ENCODE data around the gene RICTOR.

The RICTOR gene, protein sequence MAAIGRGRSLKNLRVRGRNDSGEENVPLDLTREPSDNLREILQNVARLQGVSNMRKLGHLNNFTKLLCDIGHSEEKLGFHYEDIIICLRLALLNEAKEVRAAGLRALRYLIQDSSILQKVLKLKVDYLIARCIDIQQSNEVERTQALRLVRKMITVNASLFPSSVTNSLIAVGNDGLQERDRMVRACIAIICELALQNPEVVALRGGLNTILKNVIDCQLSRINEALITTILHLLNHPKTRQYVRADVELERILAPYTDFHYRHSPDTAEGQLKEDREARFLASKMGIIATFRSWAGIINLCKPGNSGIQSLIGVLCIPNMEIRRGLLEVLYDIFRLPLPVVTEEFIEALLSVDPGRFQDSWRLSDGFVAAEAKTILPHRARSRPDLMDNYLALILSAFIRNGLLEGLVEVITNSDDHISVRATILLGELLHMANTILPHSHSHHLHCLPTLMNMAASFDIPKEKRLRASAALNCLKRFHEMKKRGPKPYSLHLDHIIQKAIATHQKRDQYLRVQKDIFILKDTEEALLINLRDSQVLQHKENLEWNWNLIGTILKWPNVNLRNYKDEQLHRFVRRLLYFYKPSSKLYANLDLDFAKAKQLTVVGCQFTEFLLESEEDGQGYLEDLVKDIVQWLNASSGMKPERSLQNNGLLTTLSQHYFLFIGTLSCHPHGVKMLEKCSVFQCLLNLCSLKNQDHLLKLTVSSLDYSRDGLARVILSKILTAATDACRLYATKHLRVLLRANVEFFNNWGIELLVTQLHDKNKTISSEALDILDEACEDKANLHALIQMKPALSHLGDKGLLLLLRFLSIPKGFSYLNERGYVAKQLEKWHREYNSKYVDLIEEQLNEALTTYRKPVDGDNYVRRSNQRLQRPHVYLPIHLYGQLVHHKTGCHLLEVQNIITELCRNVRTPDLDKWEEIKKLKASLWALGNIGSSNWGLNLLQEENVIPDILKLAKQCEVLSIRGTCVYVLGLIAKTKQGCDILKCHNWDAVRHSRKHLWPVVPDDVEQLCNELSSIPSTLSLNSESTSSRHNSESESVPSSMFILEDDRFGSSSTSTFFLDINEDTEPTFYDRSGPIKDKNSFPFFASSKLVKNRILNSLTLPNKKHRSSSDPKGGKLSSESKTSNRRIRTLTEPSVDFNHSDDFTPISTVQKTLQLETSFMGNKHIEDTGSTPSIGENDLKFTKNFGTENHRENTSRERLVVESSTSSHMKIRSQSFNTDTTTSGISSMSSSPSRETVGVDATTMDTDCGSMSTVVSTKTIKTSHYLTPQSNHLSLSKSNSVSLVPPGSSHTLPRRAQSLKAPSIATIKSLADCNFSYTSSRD (N-terminal part only)

DNA sequence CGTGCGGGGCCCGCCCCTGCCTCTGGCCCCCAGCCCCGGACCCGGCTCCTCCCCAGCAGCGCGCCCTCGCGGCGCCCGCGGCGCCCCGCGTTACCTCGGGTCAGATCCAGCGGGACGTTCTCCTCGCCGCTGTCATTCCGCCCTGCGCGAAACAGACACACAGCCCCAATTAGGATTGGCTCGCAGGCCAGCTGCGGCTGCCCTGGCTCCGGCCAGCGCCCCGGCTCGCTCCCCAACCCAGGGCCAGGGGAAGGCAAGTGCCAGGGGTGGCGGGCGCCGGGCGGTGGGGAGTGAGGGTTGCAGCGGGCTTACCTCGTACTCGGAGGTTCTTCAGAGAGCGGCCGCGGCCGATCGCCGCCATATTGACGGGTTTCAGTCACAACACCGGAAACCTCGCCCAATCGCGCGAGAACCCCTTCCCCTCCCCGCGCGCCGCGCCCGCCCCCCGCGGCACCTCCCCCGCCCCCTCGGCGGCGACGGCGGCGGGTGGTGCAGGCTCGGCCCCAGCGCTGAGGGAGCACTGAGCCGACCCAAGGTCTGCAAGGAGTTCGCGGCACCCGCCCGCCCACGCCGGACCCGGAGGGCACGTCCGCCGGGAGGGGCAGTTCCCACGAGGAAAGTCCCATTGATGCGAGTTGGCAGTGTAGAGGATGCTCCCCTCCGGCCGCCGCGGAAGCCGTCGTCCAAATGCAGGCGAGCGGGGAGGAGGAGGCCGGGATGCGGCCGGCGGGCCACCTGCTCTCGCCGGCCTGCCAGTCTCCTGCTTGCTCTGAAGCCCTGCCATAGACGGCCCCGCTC is at the start of gene RICTOR:
Gene RICTOR (minus strand): TSS at position 383 of the 798 bp plus-strand sequence. CDS start 22 bp downstream, at position 361.
- DNase-seq, result peak; percentile 22

DNA sequence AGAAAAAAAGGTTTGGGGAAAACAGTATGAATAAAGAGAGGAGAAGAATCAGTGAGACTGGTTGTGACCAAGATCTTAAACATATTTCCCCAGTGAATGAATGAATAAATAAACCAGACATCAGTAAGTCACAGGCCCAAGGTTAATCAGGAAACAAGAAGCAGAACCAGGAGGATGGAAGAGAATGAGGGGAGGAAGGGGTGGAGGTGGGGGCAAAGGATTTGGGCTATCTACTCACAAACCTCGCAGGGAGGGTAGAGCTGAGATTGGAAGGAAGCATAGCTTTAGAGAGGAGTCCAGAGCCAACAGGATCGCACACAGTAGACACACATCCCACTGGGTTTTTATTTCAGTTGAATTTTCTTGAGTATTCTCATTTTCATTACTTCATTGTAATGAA is 47.7 kb upstream of the RICTOR start:
- DNase-seq, result no peak

GRCh38 chr5:39121315-39121714 is 47.1 kb upstream of the RICTOR start:
- no peak for DNase-seq

- DNase-seq, result no peak
Observed at GRCh38 chr5:39120052-39120420, 45.8 kb upstream of the RICTOR start.

DNA sequence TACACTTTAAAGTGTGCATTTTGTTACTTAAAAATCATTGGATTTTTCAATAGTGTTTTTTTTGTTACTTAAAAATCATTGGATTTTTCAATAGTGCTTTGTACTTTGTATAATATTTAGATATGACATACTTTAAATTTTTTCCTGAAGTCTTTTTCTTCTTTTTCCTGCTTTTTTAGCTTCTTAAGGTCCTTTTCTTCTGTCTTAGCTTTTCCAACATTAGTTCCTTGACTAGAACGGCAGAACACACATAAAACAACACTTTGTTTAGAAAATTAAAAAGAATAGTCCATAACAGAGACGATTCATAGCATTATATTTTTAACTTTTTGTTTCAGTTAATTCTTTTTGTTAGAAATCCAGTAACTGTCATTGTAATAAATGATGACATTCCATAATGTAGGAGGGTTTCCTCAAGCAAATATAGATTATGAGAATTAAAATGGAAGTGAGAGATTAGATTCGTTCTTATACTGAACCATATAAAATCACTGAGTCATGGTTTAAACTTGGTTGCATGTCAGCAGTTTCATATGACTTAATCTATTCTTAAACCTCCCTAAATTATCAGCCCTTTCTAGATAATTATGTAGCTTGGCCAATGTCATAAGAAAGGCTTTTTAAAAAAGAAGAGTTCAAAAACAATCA is 45.3 kb upstream of the RICTOR start:
- no peak for DNase-seq

GRCh38 chr5:39118638-39119037 is 44.4 kb upstream of the RICTOR start:
- no peak for DNase-seq

- no peak for DNase-seq
Observed at GRCh38 chr5:39117401-39117800, 43.2 kb upstream of the RICTOR start.

- no peak for DNase-seq
Observed at GRCh38 chr5:39116344-39117170, 42.4 kb upstream of the RICTOR start.

DNA sequence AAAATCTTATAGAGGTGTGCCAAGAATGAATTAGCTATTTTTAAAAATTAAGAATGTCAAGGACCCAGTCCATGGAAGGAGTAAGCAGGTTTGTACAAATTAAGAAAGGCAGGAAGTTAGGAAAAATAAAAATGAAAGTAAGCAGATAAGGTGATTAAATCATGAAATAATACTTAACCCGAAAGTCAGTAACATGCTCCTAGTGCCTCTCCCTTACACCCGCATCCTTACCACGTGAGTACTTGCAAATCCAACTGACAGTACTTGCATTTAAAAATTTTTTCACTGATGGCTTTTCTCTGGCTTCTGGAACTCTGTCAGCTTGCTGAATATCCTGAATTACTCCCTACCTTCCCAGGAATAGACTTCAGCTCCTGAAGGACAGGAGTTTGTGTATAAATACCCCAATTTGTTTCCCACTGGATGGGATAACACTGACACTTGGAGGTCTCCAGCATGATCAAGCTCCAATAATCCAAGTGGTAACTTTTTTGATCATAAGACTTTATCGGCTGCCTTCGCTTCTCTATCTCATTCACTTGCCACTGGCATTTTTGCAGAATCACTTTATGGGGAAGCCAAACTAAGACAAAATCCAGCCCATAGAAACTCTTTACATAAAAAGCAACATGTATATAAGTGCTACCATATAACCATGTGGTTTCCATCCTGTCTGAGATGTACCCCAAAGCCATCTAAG is 41.6 kb upstream of the RICTOR start:
- DNase-seq, result no peak

DNA sequence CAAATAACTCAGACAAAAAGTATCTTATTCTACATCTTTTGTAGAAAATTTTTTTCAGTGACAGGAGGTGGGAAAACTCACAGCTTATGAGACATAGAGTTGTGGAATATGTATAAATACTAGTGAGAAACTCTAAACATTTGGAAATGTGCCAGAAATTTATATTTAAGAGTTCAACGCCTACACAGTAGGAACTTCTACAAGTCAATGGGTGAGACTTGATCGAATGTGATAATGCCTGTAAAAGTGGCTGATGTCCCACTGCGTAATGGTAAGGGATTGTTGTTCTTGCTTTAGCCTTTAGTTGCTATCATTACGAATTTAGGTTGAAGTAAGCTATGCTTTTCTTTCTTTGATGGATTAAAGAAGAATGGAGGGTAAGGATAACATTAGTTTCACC is 40.0 kb upstream of the RICTOR start:
- DNase-seq, result no peak

DNA sequence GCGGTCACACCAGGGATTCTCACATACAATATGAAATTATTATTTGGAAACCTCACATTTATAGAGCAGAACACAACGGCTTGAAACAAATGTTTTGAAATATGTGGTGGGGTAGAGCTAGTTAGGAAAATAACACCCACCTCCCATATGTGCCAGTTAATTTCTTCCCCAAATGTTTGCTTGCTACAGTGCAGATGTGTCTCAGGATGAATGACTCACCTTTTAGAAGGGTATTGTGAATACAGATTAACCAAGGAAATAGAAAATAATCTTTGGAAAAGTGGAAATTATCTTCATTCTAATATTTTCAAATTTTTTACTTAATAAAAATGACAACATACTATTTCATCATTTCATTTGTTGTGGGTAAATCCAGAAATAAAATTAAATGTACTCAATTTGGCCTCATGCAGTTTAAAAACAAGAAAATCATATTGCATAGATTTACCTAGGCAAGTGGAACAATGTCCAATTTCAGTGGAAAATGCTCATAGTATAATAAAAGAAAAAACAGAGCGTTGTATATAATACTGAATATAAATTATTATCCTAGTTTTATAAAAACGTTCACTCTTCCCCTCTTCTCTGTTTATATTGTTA is 39.3 kb upstream of the RICTOR start:
- no peak for DNase-seq

DNA sequence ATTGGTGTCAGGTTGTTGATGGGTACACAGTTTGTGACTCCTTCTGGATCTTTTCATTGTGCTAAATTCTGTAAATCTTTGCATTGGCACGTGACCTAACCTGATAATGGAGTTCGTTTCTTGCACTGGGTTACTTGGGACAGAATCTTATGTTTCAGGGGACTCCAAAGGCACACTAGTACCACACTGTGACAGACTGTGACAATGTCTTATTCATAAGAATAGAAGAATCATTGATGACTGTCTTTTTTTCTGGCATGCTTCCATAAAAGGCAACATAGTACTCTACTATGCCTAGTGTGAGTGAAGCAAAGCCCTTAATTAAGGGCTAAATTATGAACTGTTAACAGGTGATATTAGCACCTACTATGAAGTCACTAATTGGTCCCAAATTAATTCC is 35.4 kb upstream of the RICTOR start:
- DNase-seq, result no peak

DNA sequence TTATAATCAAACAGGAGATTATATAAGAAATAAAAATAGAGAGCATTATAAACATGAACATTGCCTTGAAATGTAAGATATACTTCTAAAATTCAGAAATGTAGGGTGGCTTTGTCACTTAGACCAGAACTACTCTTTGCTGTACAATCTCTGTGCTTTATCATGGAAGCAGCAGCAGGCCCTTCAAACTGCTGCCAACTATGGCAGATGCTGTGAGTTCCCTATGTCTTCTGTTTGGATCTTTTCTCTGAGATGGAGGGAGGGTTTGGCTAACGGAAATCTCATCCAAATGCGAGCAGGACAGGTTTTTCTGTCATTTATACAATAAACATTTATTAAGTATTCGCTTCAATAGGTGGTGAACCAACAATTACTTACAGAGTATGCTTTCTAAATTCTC is 34.8 kb upstream of the RICTOR start:
- no peak for DNase-seq

DNA sequence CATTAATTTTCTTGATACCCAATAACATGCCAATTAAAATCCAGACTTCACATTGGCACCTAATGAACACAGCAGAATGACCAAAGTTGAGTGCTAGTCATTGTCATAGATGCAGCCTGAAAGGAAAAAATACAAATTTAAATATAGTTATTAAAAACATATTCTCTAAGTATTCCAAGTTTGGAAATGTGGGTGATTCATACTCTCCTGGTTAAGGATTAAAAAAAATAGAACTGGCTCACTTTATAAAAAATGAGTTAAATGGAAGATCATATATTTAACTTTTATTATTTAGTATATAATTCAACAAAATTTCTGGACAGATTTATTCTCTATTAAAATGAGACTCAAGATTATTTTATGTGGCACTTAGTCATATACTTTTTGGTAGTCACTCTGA is 33.2 kb upstream of the RICTOR start:
- DNase-seq, result no peak

GRCh38 chr5:39106322-39106721 is 32.1 kb upstream of the RICTOR start:
- no peak for DNase-seq

GRCh38 chr5:39104221-39104620 is 30.0 kb upstream of the RICTOR start:
- DNase-seq, result no peak

DNA sequence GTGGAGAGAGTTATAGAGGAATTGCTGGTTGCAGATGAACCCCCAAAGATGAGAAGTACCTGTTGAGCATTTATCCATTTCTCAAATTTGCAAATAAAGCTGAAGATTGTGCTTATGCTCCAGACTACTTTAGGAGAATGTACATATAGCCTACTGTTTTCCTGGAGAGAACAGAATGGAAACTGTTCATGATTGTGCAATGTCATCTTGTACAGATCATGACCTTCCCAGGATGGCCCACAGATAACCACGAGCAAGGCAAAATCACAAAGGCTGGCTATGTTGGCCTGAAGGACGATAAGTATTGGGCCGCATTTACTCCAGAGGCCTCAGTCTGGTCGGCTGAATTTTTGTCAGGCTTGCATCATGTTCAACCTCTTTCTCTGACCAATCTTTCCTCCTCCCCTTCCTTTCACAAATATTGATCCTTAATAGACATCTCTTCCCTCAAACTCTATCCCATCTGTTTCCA is 28.5 kb upstream of the RICTOR start:
- DNase-seq, result no peak

DNA sequence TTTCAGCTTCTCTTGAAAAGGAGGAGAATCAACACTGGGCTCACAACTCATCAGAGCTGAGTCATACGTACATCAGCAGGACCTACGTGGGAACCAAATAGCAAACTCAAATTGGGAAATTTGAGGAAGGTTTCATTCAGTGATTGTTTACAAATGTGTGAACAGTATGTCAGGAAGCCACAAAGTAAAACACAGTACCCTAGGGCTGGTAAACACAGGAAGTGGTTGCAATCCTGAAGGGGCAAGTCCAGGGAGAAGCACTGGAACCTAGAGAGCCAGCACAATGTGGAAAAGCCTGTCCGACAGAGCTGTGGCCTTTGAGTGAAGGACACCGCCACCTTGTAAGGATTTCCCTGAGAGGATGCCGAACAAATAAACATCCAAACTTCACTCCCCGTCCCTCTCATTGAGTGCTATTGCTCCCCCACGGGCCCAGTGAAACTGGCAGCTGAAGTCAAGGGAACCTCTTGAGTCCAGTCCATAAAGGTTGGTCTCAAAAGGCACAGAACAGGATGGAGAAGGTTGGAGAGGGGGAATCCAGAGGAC is 26.7 kb upstream of the RICTOR start:
- no peak for DNase-seq

DNA sequence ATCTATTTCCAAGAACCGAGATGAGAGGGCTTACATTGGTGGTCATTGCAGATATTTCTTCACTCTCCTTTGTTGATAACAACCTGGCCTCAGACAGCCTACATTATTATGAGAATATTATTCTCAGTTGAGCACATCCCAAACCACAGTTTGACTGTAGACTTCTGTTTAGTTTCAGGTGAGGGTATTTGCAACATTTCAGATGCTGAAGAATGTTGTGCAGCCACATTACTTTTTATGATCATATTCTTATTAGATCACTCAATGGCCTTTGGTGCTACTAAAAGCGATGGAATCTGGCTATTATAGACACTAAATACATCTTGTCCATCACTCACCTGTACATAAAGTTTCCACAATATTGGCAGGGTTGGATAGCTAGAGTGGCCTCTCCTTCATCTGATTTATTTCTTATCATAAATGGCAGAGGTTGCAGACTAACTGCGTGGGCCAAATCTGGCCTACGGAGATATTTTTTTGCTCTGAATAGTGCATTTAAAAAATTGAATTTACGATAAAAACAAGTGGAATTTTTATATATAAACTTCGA is 26.2 kb upstream of the RICTOR start:
- DNase-seq, result no peak
